Measurements from ENCODE around the gene ORM1.

DNA sequence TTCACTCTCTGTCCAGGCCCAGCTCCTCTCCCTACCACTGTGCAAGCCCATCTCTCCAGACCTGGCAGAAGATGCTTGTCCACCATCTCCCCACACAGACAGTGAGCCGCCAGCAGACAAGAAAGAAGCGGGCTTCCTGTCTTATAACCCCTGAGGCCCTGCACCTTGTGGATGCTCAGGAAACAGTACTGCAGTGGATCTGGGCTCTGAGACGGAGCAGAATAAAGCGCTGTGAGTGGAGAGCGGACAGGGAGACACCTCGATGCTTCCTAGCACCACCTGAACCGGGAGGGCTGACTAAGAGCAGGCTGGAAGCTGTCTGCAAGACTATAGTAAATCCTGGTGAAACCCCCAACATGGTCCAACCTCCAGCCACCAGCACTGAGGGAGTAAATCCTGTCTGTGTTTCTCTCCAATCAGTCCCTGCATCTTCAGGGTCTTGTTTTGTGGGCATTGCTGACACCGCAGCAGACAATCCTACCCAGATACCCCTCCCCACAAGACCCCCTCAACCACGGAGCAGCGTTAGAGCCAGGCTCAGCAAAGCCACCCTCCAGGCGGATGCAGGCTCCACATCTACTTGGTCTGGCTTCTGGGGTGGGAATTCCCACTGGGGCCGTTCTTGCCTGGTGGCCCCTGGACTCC, 25.5 kb downstream of the ORM1 start:
- TF ChIP-seq CTCF (IDR thresholded peaks at IDR 0.05) (no peak), POLR2AphosphoS5 (IDR thresholded peaks at IDR 0.05) (no peak)
